ENCODE results near the gene TRIM48. TPM values are rescaled to one million over a fixed set of nuclear protein-coding genes. Genes with fewer than 3 reads are reported as not detected.
"Not testable (repeated sequence)": the region's sequence is repeated elsewhere in the genome, so short reads cannot be mapped to it uniquely, and the experiment has no call there.

The TRIM48 gene, protein sequence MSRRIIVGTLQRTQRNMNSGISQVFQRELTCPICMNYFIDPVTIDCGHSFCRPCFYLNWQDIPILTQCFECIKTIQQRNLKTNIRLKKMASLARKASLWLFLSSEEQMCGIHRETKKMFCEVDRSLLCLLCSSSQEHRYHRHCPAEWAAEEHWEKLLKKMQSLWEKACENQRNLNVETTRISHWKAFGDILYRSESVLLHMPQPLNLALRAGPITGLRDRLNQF
- polyA plus RNA-seq (ENCODE audit: insufficient read length in 4 of 4), result not detected

- not testable (repeated sequence) for DNase-seq (ENCODE audit: low read depth in 4 of 4, low spot score in 3 of 4)
Observed at GRCh38 chr11:55261855-55262254, at the start of gene TRIM48. Gene TRIM48, plus strand, starts transcription at chr11:55262155. Its CDS starts 113 bp downstream, at chr11:55262268.

- not testable (repeated sequence) for DNase-seq (ENCODE audit: low read depth in 4 of 4, low spot score in 3 of 4)
Observed at GRCh38 chr11:55238316-55238715, 23.6 kb upstream of the TRIM48 start.

DNA sequence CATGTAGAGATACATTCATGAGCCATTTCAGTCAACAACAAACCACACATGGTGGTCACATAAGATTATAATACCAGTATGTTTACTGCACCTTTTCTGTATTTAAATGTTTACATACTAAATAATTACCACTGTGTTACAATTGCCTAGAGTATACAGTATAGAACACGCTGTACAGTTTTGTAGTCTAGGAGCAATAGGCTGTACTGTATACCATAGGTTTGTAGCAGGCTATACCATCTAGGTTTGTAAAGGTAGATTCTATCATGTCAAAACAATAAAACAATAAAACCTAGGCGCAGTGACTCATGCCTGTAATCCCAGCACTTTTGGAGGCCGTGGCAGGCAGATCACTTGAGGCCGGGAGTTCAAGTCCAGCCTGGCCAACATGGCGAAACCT lies 1.1 kb downstream of the TRIM48 start:
- no peak for DNase-seq (ENCODE audit: low read depth in 4 of 4, low spot score in 3 of 4)

Other genes starting within 250 kb of the TRIM48 start
- gene OR4A16, start 81.0 kb downstream of the TRIM48 start, polyA plus RNA-seq (ENCODE audit: insufficient read length in 4 of 4), result not detected
- gene OR4A15, start 105.8 kb downstream of the TRIM48 start, polyA plus RNA-seq (ENCODE audit: insufficient read length in 4 of 4), result not detected